Urinary bladder (tissue), 4 donors: Measurements from ENCODE around the gene IMPA2. TPM values are rescaled to one million over a fixed set of nuclear protein-coding genes. Genes with fewer than 3 reads are reported as not detected.
"Not testable (repeated sequence)": the region's sequence is repeated elsewhere in the genome, so short reads cannot be mapped to it uniquely, and the experiment has no call there.

Experiments used
- DNase-seq: peaks from one replicate; pipeline ENCODE4 v3.0.0-alpha.2; 2015; ENCODE audit errors: extremely low spot score
- H3K27ac ChIP-seq: one replicate; pipeline ENCODE4 v1.5.1; 2013; ENCODE audit warnings: low read depth, mild to moderate bottlenecking, moderate library complexity
- H3K36me3 ChIP-seq: one replicate; pipeline ENCODE4 v1.6.1; 2013; ENCODE audit warnings: mild to moderate bottlenecking, moderate library complexity; ENCODE audit not compliant: insufficient read depth
- H3K4me1 ChIP-seq: one replicate; pipeline ENCODE4 v1.6.1; 2013; ENCODE audit warnings: mild to moderate bottlenecking, moderate library complexity; ENCODE audit not compliant: insufficient read depth
- H3K4me3 ChIP-seq: one replicate; pipeline ENCODE4 v1.5.1; 2013; ENCODE audit warnings: low read depth, low read length
- WGBS: extraction: QIAGEN DNeasy Blood & Tissue Kit; methylation state at CpG from one replicate; pipeline ENCODE4 v1.1.7; 2013; 5-methylcytosine and 5-hydroxymethylcytosine counted together
- polyA plus RNA-seq: library from polyadenylated mRNA; stranded (reverse); fragments of 200-250 nt; gene quantifications from one replicate; pipeline ENCODE4 v1.2.3, GENCODE V29; 2013
- total RNA-seq: library from RNA; depleted of rRNA; stranded (reverse); fragments of >200 nt; gene quantifications from one replicate; pipeline ENCODE4 v1.2.3, GENCODE V29; 2014
- donor health status: healthy with polysubstance abuse.
- donor health status: healthy.

The IMPA2 gene
- total and polyA plus RNA-seq, 2 donors, result 38.2 to 111 TPM

GRCh38 chr18:11953113-11953512 lies 28.2 kb upstream of the IMPA2 start:
- Histone ChIP-seq H3K4me3 (no peak overlapping the region), H3K27ac (no peak overlapping the region), H3K36me3 (no peaks in the 10 kb centered on the region), H3K4me1 (peaks cover 2% of the 10 kb centered on the region)
- 86% methylated on average over 5 of the region's 5 CpGs for WGBS
- DNase-seq, result no peak

DNA sequence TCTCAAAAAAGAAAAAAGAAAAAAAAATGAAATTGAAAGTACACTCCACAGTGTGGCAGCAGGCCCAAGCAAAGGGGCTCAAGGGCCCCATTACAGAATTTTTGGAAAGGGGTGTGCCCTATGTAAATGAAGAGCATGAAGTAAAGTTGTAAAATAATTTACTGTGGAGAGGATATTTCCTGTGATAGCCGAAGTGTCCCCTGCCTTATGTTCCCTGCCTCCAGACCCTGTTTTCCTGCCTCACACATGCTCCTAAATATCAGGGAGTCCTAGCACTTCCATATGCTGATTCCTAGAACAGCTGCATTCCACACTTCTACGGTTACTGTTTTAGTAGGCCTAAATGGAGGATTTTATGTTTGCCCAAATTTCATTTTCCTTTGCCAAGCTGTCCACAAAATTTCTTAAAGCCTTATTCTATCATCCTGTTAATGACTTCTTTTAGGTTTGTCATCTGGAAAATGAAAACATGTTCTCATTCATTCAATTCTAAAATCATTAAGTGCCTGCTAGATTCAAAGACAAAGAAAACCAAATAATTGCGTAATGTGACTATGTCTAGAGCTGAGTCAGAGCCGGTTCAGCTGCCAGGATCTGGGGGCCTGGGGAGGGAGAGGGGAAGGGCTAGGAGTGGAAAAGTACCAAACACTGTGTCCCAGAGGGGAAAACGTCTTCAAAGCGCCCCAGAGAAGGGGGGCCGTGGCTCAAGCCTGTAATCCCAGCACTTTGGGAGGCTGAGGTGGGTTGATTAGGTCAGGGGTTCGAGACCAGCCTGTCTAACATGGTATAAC lies 25.9 kb upstream of the IMPA2 start:
- 40% methylated on average over 8 of the region's 8 CpGs for WGBS
- no peak for DNase-seq

GRCh38 chr18:11956371-11957308 lies 24.7 kb upstream of the IMPA2 start:
- 93% methylated on average over 10 of the region's 10 CpGs for WGBS
- Histone ChIP-seq H3K4me1 (peaks cover 2% of the 10 kb centered on the region), H3K36me3 (no peaks in the 10 kb centered on the region), H3K4me3 (no peak overlapping the region), H3K27ac (no peak overlapping the region)
- no peak for DNase-seq

More for the DNA sequence above, 25.9 kb upstream of the IMPA2 start:
- Histone ChIP-seq H3K4me1 (peaks cover 2% of the 10 kb centered on the region), H3K27ac (no peak overlapping the region), H3K36me3 (no peaks in the 10 kb centered on the region), H3K4me3 (no peak overlapping the region)

DNA sequence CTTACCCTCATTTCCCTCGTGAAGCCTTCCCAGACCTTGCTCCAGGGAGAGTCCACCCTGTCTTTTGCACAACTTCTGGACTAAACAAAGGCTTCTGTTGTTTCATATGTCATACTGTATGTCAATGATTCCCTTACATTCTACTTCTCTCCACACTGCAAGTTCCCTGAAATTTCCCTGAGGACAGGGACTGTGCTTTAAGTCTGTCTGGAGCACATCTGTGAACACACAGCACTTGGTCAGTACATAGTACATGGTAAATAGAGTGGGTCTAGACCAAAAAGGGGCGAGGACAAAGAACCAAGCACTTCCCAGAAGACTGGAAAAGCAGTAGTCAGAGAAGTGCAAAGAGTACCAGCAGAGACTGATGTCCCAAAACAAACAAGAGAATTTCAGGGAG lies 23.7 kb upstream of the IMPA2 start:
- H3K4me1 ChIP-seq, result peaks cover 2% of the 10 kb centered on the region
- H3K27ac ChIP-seq, result no peak overlapping the region
- no peak for DNase-seq
- WGBS, result 74% methylated on average over 2 of the region's 2 CpGs
- no peak overlapping the region for H3K4me3 ChIP-seq
- H3K36me3 ChIP-seq, result no peaks in the 10 kb centered on the region

DNA sequence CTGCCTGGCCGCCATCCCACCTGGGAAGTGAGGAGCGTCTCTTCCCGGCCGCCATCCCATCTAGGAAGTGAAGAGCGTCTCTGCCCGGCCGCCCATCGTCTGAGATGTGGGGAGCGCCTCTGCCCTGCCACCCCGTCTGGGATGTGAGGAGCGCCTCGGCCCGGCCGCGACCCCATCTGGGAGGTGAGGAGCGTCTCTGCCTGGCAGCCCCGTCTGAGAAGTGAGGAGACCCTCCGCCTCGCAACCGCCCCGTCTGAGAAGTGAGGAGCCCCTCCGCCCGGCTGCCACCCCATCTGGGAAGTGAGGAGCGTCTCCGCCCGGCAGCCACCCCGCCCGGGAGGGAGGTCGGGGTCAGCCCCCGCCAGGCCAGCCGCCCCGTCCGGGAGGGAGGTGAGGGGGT lies 21.7 kb upstream of the IMPA2 start:
- H3K4me1 ChIP-seq, H3K4me3 ChIP-seq, H3K36me3 ChIP-seq, DNase-seq, H3K27ac ChIP-seq: not testable (repeated sequence)
- WGBS, result 93% methylated on average over 33 of the region's 33 CpGs

- Histone ChIP-seq H3K36me3 (no peaks in the 10 kb centered on the region), H3K4me1 (no peaks in the 10 kb centered on the region), H3K4me3 (no peak overlapping the region), H3K27ac (no peak overlapping the region)
- WGBS, result 92% methylated on average over 17 of the region's 17 CpGs
- DNase-seq, result no peak
Measured at GRCh38 chr18:11960743-11961380, 20.4 kb upstream of the IMPA2 start.

DNA sequence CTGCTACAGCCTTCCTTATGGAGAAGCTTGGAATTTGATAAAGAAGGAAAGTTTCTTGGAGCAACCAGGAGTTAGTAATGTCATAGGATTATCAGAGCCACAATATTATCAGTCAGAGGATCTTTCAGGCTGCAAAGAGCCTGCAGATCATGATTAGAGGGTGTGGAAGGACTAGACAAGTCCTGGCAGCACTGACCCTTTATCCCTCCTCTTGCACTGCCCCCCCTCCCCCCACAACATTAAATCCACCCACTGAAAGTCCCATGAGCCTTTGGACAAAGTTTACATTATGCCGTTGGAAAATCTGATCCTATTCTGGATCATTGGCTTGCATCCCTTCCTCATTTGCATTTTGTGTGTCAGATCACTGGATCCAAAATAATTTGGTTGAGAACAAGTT lies 18.7 kb upstream of the IMPA2 start:
- DNase-seq, result no peak
- Histone ChIP-seq H3K27ac (no peak overlapping the region), H3K4me3 (no peak overlapping the region), H3K4me1 (no peaks in the 10 kb centered on the region), H3K36me3 (no peaks in the 10 kb centered on the region)
- WGBS, result 15% methylated on average over 1 of the region's 1 CpG

DNA sequence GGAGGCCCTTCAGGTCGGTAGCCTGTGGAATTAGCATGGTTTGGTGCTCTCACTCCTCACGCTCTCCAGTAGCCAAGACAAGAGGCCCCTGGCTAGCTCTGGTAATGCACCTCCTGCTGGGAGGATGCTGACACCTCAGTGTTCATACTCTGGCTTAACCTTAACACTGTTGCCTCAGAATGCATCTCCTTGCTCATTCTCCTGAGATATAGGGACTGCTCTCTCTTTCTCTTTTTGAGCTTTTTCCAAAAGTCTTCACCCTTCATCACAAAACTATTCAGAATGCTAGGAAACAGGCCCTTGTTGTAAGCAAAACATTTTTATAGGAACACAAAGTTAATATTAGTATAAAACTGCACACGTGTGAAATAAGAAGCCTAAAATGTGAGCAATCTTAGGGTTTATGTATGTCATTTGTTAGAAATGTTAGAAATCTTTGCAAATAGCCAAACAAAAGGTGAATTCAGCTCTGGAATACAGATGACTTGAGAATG lies 17.3 kb upstream of the IMPA2 start:
- 27% methylated on average over 3 of the region's 3 CpGs for WGBS
- Histone ChIP-seq H3K4me3 (no peak overlapping the region), H3K27ac (no peak overlapping the region), H3K4me1 (no peaks in the 10 kb centered on the region), H3K36me3 (no peaks in the 10 kb centered on the region)
- DNase-seq, result no peak

DNA sequence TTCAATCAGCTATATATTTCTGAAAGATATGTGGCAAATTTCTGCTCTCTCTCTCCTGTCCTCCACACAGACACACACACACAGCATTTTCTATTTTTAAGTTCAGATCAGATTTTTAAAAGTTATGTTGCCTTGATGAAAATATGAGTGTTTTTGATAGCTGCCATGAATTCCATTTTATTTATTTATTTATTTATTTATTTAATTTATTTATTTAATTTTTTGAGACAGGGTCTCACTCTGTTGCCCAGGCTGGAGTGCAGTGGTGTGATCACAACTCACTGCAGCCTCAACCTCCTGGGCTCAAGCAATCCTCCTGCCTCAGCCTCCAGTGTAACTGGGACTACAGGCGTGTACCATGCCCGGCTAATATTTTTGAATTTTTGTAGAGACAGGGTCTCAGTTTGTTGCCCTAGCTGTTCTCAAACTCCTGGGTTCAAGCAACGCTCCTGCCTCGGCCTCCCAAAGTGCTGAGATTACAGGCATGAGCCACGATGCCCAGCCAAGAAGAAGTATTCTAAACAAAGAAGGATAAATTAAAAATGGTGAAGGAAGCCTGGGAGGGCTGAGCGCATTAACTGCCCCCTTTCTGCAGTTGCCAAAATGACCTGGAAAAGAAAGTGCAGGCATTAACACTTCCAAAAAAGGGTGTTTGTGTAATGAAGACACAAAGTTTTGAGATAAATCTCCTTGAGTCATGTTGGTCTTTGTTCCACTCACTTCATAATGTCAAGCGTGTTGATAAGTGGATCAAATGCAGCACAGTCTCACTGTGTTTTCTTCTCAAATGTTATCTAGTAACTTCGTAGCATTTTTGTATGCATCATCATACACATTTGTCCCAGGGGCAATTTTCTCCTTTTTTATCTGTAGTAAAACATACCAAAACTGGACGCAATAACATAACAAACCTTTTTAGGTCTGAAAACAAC lies 11.1 kb upstream of the IMPA2 start:
- DNase-seq, result no peak
- H3K36me3 ChIP-seq, result no peaks in the 10 kb centered on the region
- H3K4me3 ChIP-seq, result no peak overlapping the region
- H3K27ac ChIP-seq, result no peak overlapping the region
- no peaks in the 10 kb centered on the region for H3K4me1 ChIP-seq
- 48% methylated on average over 9 of the region's 9 CpGs for WGBS

DNA sequence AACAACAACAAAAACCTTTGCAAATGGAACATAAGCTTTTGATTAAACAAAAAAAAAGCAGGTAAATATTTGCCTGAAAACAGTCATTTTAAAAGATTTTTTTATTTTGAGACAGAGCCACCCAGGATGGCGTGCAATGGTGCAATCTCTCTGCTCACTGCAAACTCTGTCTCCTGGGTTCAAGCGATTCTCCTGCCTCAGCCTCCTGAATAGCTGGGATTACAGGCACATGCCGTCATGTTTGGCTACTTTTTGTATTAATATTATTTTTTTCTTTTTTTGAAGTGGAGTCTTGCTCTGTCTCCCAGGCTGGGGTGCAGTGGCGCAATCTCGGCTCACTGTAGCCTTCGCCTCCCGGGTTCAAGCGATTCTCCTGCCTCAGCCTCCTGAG lies 10.5 kb upstream of the IMPA2 start:
- not testable (repeated sequence) for DNase-seq, H3K36me3 ChIP-seq, H3K4me1 ChIP-seq, H3K4me3 ChIP-seq, H3K27ac ChIP-seq
- 77% methylated on average over 8 of the region's 8 CpGs for whole genome bisulfite sequencing

DNA sequence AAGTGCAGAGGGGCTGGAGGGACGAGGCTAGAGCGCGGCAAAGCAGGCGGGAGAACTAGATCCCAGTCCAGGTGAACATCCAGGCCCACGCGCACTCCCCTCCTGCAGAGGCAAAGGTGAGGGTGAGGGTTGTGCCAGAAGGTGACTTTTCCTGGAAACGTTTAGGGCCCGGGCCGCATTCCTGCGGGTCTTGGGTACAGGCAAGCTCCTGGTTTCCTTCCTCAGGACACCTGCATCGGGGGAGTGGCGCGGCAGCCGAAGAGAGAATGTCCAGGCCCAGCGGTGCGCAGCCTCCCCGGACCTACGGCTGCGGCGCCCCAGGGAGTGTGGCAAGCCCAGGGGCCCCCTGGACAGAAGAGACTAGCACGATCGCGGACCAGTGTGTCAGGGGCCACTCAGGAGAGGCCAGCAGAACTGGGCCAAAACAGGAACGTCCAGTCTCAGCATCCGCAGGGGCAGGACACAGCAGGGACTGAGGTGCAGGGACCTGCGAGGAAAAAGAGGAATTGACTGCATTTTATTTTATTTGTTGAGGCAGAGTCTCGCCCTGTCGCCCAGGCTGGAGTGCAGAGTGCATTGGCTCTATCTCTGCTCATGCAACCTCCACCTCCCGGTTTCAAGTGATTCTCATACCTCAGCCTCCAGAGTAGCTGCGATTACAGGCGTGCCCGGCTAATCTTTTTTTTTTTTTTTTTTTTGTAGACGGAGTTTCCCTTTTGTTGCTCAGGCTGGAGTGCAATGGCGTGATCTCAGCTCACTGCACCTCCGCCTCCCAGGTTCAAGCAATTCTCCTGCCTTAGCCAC lies 8.7 kb upstream of the IMPA2 start:
- no peak for DNase-seq
- Histone ChIP-seq H3K27ac (no peak overlapping the region), H3K4me3 (no peak overlapping the region), H3K36me3 (no peaks in the 10 kb centered on the region), H3K4me1 (no peaks in the 10 kb centered on the region)
- WGBS, result 79% methylated on average over 35 of the region's 35 CpGs

DNA sequence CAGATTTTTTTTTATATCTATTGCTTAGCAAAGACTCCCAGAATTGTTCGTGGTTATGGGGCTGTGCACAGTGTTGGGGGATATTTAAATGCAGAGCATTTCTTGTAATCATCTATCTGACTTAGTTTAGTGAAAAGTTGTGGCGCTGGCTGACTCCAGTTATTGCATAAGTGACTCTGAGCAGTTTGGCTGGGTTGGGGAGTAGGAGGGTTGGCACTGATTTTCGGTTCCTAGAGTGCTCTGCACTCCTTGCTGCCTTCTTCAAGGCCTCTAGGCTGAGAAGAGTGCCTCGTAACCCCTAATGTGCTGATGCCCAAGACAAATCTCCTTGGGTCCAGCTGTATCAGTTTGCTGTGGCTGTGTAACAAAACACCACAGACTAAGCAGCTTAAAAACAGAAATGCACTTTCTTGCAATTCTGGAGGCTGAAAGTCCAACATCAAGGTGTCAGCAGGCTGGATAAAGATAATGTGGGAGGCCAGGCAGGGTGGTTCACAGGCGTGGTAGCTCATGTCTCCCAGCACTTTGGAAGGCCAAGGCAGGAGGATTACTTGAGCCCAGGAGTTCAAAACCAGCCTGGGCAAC lies 6.5 kb upstream of the IMPA2 start:
- no peaks in the 10 kb centered on the region for H3K36me3 ChIP-seq
- 82% methylated on average over 5 of the region's 5 CpGs for WGBS
- no peaks in the 10 kb centered on the region for H3K4me1 ChIP-seq
- no peak overlapping the region for H3K4me3 ChIP-seq
- no peak overlapping the region for H3K27ac ChIP-seq
- DNase-seq, result no peak
